22Rv1 (cell line): ENCODE results near the gene COBL.

Source experiments
- ZFX ChIP-seq: fragments of 450-650 bp; IDR thresholded peaks from 2 replicates; pipeline ENCODE4 v1.6.1; 2017; ENCODE audit warnings: antibody characterized with exemption, borderline replicate concordance
- TF ChIP-seq, protein P1 (sequence below): fragments of 450-650 bp; IDR thresholded peaks from 2 replicates; pipeline ENCODE4 v1.5.1; 2017; ENCODE audit warnings: mild to moderate bottlenecking

DNA sequence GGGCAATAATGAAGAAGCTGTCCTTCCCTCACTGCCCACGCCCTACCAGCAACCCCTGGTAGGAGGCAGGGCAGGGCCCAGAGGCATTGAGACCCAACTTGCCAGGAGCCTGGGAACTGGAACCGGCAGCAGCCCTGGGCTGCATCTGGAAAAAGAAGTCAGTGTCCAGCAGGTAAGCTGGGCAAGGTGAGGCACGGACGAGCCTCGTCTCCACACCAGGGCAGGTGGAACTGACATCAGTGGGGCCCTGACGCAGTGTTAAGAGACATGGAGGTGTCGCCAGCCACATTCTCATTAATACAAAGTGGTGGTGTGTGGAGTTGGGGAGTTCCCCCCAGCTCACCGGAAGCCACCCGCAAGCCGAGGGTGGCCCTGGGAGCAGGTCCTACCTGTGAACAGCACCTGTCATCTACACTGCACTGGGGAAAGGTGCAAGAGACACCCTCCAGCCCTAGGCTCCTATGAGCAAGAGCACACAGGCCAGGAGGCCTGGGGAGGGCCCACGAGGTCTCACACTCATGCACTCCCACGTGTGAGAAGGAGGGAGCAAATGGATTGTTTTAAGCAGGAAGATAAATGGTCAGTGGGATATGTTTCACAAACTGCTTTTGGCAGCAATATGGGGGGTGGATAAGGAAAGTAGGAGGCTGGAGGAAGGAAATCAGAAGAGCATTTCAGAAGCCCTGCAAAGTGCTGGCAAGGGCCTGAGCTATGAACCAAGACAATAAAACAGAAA, 53.6 kb downstream of the COBL start:
- TF ChIP-seq, protein P1, sequence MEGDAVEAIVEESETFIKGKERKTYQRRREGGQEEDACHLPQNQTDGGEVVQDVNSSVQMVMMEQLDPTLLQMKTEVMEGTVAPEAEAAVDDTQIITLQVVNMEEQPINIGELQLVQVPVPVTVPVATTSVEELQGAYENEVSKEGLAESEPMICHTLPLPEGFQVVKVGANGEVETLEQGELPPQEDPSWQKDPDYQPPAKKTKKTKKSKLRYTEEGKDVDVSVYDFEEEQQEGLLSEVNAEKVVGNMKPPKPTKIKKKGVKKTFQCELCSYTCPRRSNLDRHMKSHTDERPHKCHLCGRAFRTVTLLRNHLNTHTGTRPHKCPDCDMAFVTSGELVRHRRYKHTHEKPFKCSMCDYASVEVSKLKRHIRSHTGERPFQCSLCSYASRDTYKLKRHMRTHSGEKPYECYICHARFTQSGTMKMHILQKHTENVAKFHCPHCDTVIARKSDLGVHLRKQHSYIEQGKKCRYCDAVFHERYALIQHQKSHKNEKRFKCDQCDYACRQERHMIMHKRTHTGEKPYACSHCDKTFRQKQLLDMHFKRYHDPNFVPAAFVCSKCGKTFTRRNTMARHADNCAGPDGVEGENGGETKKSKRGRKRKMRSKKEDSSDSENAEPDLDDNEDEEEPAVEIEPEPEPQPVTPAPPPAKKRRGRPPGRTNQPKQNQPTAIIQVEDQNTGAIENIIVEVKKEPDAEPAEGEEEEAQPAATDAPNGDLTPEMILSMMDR, result no peak
- no peak for TF ChIP-seq ZFX
